Measurements from ENCODE around the gene RTN4RL1. TPM values are rescaled to one million over a fixed set of nuclear protein-coding genes. Genes with fewer than 3 reads are reported as not detected.

Gene RTN4RL1
- total RNA-seq, 1 donor from 2014 or later, result 11.5 TPM

DNA sequence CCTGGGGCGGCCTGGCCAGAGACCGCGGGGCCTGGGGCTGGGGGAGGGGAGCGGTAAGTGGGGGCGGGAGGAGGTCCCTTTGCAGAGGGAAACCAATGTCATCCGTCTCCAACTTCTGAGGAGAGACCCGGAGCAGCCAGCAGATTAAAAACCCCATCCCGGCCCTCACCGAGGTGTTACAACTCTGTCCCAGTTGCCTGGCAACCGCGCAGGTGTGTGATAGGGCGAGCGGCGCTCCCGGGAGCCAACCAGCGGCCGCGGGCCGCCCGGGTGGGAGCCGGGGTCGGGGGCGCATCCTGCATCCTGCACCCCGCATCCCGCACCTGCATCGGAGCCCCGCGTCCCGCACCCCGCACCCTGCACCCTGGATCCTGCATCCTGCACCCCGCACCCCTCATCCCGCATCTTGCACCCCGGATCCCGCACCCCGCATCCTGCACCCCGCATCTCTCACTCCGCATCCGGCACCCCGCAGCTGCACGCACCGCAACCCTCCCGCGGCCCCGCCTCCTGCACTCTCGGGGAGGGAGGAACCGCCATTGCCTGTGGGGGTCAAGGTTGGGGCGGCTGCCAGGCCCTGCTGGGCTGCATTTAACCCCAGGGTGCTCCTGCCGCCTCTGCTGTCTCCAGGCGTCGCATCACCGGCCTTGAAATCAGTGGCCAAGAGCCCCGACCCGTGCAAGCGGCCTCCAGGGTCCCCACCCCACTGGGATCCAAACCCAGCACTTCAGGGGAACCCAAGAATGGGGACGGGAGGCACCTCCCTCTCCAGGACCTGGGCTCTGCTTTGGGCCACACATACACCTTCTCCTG, 47.3 kb downstream of the RTN4RL1 start:
- H3K4me1 ChIP-seq, result no peaks in the 10 kb centered on the region
- no peaks in the 10 kb centered on the region for H3K9me3 ChIP-seq
- intact Hi-C loops (cut with DNase I), result no loop called here
- TF ChIP-seq, protein P1, sequence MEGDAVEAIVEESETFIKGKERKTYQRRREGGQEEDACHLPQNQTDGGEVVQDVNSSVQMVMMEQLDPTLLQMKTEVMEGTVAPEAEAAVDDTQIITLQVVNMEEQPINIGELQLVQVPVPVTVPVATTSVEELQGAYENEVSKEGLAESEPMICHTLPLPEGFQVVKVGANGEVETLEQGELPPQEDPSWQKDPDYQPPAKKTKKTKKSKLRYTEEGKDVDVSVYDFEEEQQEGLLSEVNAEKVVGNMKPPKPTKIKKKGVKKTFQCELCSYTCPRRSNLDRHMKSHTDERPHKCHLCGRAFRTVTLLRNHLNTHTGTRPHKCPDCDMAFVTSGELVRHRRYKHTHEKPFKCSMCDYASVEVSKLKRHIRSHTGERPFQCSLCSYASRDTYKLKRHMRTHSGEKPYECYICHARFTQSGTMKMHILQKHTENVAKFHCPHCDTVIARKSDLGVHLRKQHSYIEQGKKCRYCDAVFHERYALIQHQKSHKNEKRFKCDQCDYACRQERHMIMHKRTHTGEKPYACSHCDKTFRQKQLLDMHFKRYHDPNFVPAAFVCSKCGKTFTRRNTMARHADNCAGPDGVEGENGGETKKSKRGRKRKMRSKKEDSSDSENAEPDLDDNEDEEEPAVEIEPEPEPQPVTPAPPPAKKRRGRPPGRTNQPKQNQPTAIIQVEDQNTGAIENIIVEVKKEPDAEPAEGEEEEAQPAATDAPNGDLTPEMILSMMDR (IDR thresholded peaks at IDR 0.05), result no peak
- peaks cover 5% of the 10 kb centered on the region for H3K27me3 ChIP-seq
- H3K36me3 ChIP-seq, result no peaks in the 10 kb centered on the region
- DNase-seq (ENCODE audit: low spot score in 2 of 2), result no peak
- no peak overlapping the region for H3K4me3 ChIP-seq
- H3K27ac ChIP-seq, result no peak overlapping the region

DNA sequence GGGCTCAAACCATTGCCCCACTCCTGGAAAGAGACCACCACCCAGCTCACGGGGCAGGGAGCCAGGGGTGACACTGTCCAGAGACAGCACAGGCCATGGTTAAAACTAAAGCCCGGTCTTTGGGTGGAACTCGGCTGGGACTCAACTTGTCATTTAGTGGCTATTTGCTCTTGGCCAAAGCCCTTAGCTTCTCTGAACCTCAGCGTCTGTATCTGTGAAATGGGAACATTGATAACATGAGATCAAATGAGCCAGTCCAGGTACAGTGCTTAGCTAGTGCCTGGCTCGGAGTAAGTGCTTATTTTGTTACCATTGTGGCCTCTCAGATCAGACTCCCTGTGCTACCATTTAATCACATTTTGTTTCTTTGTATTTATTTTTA, 48.5 kb downstream of the RTN4RL1 start:
- H3K27ac ChIP-seq, result no peak overlapping the region
- TF ChIP-seq, protein P1 (IDR thresholded peaks at IDR 0.05), result no peak
- intact Hi-C loops (cut with DNase I), result no loop called here
- H3K27me3 ChIP-seq, result peaks cover 5% of the 10 kb centered on the region
- no peak overlapping the region for H3K4me3 ChIP-seq
- no peaks in the 10 kb centered on the region for H3K4me1 ChIP-seq
- H3K36me3 ChIP-seq, result no peaks in the 10 kb centered on the region
- DNase-seq (ENCODE audit: low spot score in 2 of 2), result no peak
- H3K9me3 ChIP-seq, result no peaks in the 10 kb centered on the region

DNA sequence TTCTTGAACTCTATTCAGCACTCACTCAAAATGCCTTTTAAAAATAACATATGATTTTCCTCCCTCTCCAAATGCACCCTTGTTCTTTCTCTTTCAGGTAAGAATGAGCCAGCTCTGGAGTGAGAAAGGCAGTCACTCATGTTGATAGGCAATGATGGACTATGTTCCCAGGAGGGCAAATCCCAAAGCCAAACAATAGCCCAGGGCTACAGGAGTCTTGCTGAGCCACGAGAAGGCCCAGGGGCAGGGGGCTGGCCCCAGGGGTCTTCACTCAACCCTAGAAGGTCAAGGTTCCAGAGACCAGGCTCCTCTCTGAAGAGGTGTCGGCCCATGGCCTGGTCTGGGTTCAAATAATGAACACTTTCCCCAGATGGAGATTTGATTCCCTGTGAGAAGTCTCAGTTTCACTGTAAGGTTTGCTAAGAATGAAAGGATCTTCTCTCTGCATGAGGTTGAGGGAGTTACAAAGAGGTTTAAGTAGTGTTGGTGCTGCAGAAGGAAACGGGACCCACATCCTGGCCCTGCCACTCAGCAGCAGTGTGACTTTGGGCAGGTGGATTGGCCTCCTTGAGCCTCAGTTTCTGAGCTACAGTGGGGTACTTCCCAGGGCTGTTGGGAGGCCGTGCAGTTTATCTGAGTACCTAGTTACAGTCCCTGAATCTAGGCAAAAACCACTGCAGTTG, 49.0 kb downstream of the RTN4RL1 start:
- no peak for DNase-seq (ENCODE audit: low spot score in 2 of 2)
- intact Hi-C loops (cut with DNase I), result no loop called here
- H3K27me3 ChIP-seq, result peaks cover 5% of the 10 kb centered on the region
- TF ChIP-seq, protein P1 (IDR thresholded peaks at IDR 0.05), result no peak
- H3K36me3 ChIP-seq, result no peaks in the 10 kb centered on the region
- no peaks in the 10 kb centered on the region for H3K4me1 ChIP-seq
- no peaks in the 10 kb centered on the region for H3K9me3 ChIP-seq
- H3K27ac ChIP-seq, result no peak overlapping the region
- H3K4me3 ChIP-seq, result no peak overlapping the region

DNA sequence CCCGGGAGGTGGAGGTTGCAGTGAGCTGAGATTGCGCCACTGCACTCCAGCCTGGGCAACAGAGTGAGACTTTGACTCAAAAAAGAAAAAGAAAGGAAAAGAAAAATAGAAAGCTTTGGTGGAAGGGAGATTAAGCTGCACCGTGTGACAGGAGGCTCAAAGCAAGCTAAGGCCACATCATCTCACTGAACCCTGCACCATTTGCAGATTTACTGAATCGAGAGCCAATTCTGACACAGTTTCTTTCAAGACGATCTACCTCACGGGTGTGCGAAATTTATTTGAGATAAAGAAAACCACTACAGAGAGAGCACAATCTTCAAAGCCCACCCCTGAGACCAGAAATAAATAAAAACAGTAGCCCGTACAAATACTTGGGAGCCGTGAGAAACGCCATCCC, 49.6 kb downstream of the RTN4RL1 start:
- Histone ChIP-seq H3K4me1 (no peaks in the 10 kb centered on the region), H3K36me3 (no peaks in the 10 kb centered on the region), H3K27me3 (peaks cover 5% of the 10 kb centered on the region), H3K4me3 (no peak overlapping the region), H3K9me3 (no peaks in the 10 kb centered on the region), H3K27ac (no peak overlapping the region)
- intact Hi-C loops (cut with DNase I), result no loop called here
- TF ChIP-seq, protein P1 (IDR thresholded peaks at IDR 0.05), result no peak
- DNase-seq (ENCODE audit: low spot score in 2 of 2), result no peak

DNA sequence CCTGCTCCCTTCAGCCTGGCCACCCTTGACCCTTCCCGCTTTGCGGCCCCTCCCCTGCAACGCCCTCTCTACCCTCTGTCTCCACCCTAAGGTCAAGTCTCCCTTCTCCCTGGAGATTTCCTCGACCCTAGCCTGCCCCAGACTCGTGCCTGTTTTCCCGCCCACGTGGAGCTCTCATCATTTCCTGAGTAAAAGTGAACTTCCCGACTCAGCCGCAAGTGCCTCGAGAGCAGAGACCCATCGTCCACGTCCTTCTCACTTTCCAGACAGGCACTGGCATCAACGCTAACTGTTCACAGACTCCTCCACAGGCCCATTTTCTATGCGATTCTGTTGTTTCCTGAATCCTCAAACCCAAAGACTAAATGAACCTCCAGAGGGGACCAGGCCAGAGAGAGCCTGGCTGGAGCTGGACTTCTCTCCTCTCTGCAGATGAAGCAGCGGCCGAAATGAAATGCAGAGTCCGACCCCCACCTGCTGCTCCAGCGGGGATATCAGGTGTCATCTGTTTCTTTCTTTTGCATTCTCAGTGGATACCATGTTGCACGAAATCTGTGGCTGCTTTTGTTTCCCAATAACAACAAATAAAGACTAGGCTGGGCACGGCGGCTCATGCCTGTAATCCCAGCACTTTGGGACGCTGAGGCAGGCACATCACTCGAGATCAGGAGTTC, 52.5 kb downstream of the RTN4RL1 start:
- DNase-seq (ENCODE audit: low spot score in 2 of 2), result no peak
- no peak overlapping the region for H3K4me3 ChIP-seq
- H3K9me3 ChIP-seq, result no peaks in the 10 kb centered on the region
- H3K4me1 ChIP-seq, result no peaks in the 10 kb centered on the region
- H3K36me3 ChIP-seq, result no peaks in the 10 kb centered on the region
- H3K27me3 ChIP-seq, result peaks cover 5% of the 10 kb centered on the region
- H3K27ac ChIP-seq, result no peak overlapping the region
- TF ChIP-seq, protein P1 (IDR thresholded peaks at IDR 0.05), result no peak
- intact Hi-C loops (cut with DNase I), result no loop called here

Data from ascending aorta (tissue), 2 donors.